ENCODE results near the gene MYL5.

DNA sequence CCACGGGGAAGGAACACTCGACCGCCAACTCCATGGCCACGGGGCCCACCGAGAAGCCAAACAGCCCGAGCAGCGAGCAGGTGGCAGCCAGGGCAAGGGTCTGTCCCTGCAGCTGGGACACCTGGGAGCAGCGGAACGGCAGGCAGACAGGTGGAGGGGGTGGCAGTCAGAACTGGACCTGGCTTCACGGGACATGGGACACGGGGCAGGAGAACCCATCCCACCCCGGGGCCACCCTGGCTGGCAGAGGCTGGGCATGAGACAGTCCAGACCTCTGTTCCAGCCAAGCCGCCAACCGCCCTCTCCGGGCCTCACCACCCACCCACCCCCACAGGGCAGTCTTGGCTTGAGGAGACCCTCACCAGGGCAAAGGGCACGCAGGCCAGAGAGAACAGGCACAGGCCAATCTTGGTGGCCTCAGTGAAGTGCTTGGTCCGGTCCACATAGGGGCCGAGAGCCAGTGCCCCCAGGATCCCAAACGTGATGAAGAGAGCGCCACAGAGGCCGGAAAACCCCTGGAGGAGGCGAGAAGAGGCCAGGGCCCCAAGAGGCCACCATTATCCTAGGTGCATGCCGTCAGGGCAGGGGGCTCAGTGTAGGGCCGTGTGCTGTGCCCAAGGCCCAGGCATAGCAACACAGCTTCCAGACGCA, 9.0 kb downstream of the MYL5 start:
- TF ChIP-seq ESRRA (IDR thresholded peaks at IDR 0.05; ENCODE audit: low read length) (no peak), ASH2L (IDR thresholded peaks at IDR 0.05; ENCODE audit: borderline replicate concordance, low read depth) (no peak), MXI1 (IDR thresholded peaks at IDR 0.05; ENCODE audit: low read depth, low read length) (no peak), SIN3A (IDR thresholded peaks at IDR 0.05; ENCODE audit: low read depth, low read length) (no peak), USF2 (IDR thresholded peaks at IDR 0.05; ENCODE audit: borderline replicate concordance, low read depth, low read length) (no peak), CTCF (IDR thresholded peaks at IDR 0.05 in 2 of 3, conservative IDR thresholded peaks at IDR 0.05 in 1 of 3; ENCODE audit: control insufficient read depth in 2 of 3, extremely low read depth in 1 of 3, insufficient read depth in 1 of 3, low read depth in 3 of 3, low read length in 3 of 3) (no peak)

Data from GM12878 (cell line).